GM23248 (cell line): ENCODE data around the gene LYSET. TPM values are rescaled to one million over a fixed set of nuclear protein-coding genes. Genes with fewer than 3 reads are reported as not detected.
A peak's percentile ranks its signal among the peaks of the same experiment; 100 is the strongest.

Source experiments
- DNase-seq: peaks from one replicate; pipeline ENCODE4 v3.0.0-alpha.2; 2015
- H2AFZ ChIP-seq: fragments of 200-600 bp; sonication (generic); 2 replicates; pipeline ENCODE4 v1.6.1; 2016; ENCODE audit warnings: antibody characterized with exemption
- H3F3A ChIP-seq: fragments of 200-600 bp; sonication (generic); 2 replicates; pipeline ENCODE4 v1.6.1; 2016; ENCODE audit warnings: mild to moderate bottlenecking, antibody characterized with exemption, mixed run types; ENCODE audit not compliant: insufficient read depth
- H3K27ac ChIP-seq: fragments of 200-600 bp; sonication (generic); 2 replicates; pipeline ENCODE4 v1.5.1; 2016; ENCODE audit warnings: mild to moderate bottlenecking
- H3K27me3 ChIP-seq: fragments of 200-600 bp; sonication (generic); replicated peaks from 2 replicates; pipeline ENCODE4 v1.6.1; 2016; ENCODE audit warnings: mild to moderate bottlenecking; ENCODE audit not compliant: insufficient read depth
- H3K36me3 ChIP-seq: fragments of 200-600 bp; sonication (generic); 2 replicates; pipeline ENCODE4 v1.6.1; 2016; ENCODE audit warnings: low read depth, mild to moderate bottlenecking
- H3K4me1 ChIP-seq: fragments of 200-600 bp; sonication (generic); 2 replicates; pipeline ENCODE4 v1.6.1; 2016; ENCODE audit warnings: mild to moderate bottlenecking; ENCODE audit not compliant: insufficient read depth
- H3K4me2 ChIP-seq: fragments of 200-600 bp; sonication (generic); one replicate; pipeline ENCODE4 v1.6.1; 2016; ENCODE audit warnings: mild to moderate bottlenecking; ENCODE audit not compliant: unreplicated experiment
- H3K4me3 ChIP-seq: fragments of 200-600 bp; sonication (generic); 2 replicates; pipeline ENCODE4 v1.5.1; 2016; ENCODE audit warnings: mild to moderate bottlenecking
- H3K79me2 ChIP-seq: fragments of 200-600 bp; sonication (generic); 2 replicates; pipeline ENCODE4 v1.6.1; 2016; ENCODE audit warnings: mild to moderate bottlenecking; ENCODE audit not compliant: insufficient read depth
- H3K9ac ChIP-seq: fragments of 200-600 bp; sonication (generic); 2 replicates; pipeline ENCODE4 v1.6.1; 2016; ENCODE audit warnings: mild to moderate bottlenecking
- H3K9me2 ChIP-seq: fragments of 200-600 bp; sonication (generic); 2 replicates; pipeline ENCODE4 v1.6.1; 2016; ENCODE audit warnings: mixed run types, mild to moderate bottlenecking, moderate library complexity; ENCODE audit not compliant: insufficient read depth
- H3K9me3 ChIP-seq: fragments of 200-600 bp; sonication (generic); one replicate; pipeline ENCODE4 v1.6.1; 2017; ENCODE audit warnings: low read depth
- H4K20me1 ChIP-seq: fragments of 200-600 bp; sonication (generic); 2 replicates; pipeline ENCODE4 v1.6.0; 2016; ENCODE audit not compliant: insufficient read depth
- EZH2 ChIP-seq: fragments of 200-600 bp; sonication (generic); IDR thresholded peaks from 2 replicates; pipeline ENCODE4 v1.6.1; 2018; ENCODE audit warnings: antibody characterized with exemption, mild to moderate bottlenecking; ENCODE audit not compliant: insufficient read depth, poor library complexity, severe bottlenecking
- EZH2phosphoT487 ChIP-seq: fragments of 200-600 bp; sonication (generic); IDR thresholded peaks from 2 replicates; pipeline ENCODE4 v1.6.1; 2018; ENCODE audit warnings: antibody characterized with exemption, moderate library complexity, mild to moderate bottlenecking, low read depth; ENCODE audit not compliant: insufficient read depth
- WGBS, 2 experiments: methylation state at CpG; one replicate each; pipeline ENCODE4 v1.1.6; 2015 to 2017; ENCODE audit warnings: low lambda C conversion rate in 2 of 2, low coverage in 1 of 2; ENCODE audit errors: missing lambda C conversion rate in 2 of 2; 5-methylcytosine and 5-hydroxymethylcytosine counted together
- in situ Hi-C: fragments of 300-500 bp; cut with MboI; formaldehyde crosslinking; loops from 2 replicates; pipeline ENCODE4 v1.15.0; 2020
- polyA plus RNA-seq: library from polyadenylated mRNA; unstranded; fragments of >200 nt; fragmentation: Nextera tagmentation; extraction: Ambion mirVana; gene quantifications from 2 replicates; pipeline ENCODE4 v1.2.1, GENCODE V29; 2016
- total RNA-seq: library from RNA; depleted of rRNA; stranded (reverse); fragments of >200 nt; shearing (Covaris generic); gene quantifications from 2 replicates; pipeline ENCODE4 v1.2.3, GENCODE V29; 2014

LYSET gene
- total and polyA plus RNA-seq, 2 experiments from 2014 or later = 7.7 to 18.5 TPM

DNA sequence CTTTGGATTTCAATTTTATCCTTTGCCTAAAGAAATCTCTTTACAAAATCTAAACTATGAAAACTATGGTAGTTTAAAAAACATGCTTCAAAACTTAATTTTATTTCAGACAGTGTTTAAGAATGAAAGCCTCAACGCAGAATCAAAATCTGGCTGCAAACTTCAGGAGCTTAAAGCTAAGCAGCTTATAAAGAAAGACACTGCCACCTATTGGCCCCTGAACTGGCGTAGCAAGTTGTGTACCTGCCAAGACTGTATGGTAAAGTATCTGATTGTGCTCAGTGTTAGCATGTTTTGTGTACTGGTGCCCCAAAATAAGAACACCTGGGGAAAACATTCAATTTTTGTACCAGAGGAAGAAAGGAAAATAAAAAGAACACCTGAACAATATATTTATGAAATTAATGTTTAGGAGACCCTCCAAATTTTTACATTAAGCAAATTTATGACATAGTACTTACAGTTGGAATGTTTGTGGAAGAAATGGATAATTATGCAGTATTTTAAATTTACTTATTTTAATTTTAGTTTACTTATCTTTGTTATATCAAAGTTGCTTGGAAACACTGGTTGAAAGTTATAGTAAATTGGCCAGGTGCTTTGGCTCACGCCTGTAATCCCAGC lies 34.1 kb downstream of the LYSET start:
- H3K27ac ChIP-seq = no peak overlapping the region
- peaks cover 13% of the 10 kb centered on the region; the same call in 1 of the 2 replicates for H3K36me3 ChIP-seq
- TF ChIP-seq EZH2 (no peak), EZH2phosphoT487 (no peak)
- H3K27me3 ChIP-seq = no peaks in the 10 kb centered on the region
- no peaks in the 10 kb centered on the region for H3F3A ChIP-seq
- 54 to 60% methylated on average over 3 of the region's 3 CpGs for WGBS, 2 experiments
- no peaks in the 10 kb centered on the region for H4K20me1 ChIP-seq
- H3K9me3 ChIP-seq = no peaks in the 10 kb centered on the region
- H3K79me2 ChIP-seq = no peaks in the 10 kb centered on the region
- H3K4me1 ChIP-seq = no peaks in the 10 kb centered on the region
- no peak overlapping the region for H3K9ac ChIP-seq
- H3K4me2 ChIP-seq = no peak overlapping the region
- peak; percentile 75 for DNase-seq
- no peaks in the 10 kb centered on the region for H3K9me2 ChIP-seq
- no peak overlapping the region for H2AFZ ChIP-seq
- in situ Hi-C loops = no loop called here
- no peak overlapping the region for H3K4me3 ChIP-seq

- H2AFZ ChIP-seq = no peak overlapping the region
- no peaks in the 10 kb centered on the region for H3K9me2 ChIP-seq
- in situ Hi-C loops = no loop called here
- no peaks in the 10 kb centered on the region for H3K4me1 ChIP-seq
- H3K79me2 ChIP-seq = no peaks in the 10 kb centered on the region
- no peaks in the 10 kb centered on the region for H3F3A ChIP-seq
- no peaks in the 10 kb centered on the region for H3K27me3 ChIP-seq
- H3K27ac ChIP-seq = no peak overlapping the region
- no peak overlapping the region for H3K4me3 ChIP-seq
- H3K4me2 ChIP-seq = no peak overlapping the region
- H4K20me1 ChIP-seq = no peaks in the 10 kb centered on the region
- H3K9me3 ChIP-seq = no peaks in the 10 kb centered on the region
- TF ChIP-seq EZH2phosphoT487 = no peak
- no peak for TF ChIP-seq EZH2
- peaks cover 8% of the 10 kb centered on the region; the same call in 1 of the 2 replicates for H3K36me3 ChIP-seq
- DNase-seq = no peak
- no peak overlapping the region for H3K9ac ChIP-seq
Measured at GRCh38 chr14:93220509-93220908, 35.4 kb downstream of the LYSET start.

GRCh38 chr14:93223565-93223964 lies 38.4 kb downstream of the LYSET start:
- WGBS, 2 experiments = 96 to 97% methylated on average over 20 to 27 of the region's 27 CpGs
- no peaks in the 10 kb centered on the region for H3K79me2 ChIP-seq
- TF ChIP-seq EZH2phosphoT487 = no peak
- in situ Hi-C loops = no loop called here
- no peak overlapping the region for H3K27ac ChIP-seq
- H3F3A ChIP-seq = no peaks in the 10 kb centered on the region
- H3K27me3 ChIP-seq = no peaks in the 10 kb centered on the region
- no peaks in the 10 kb centered on the region for H3K9me2 ChIP-seq
- no peaks in the 10 kb centered on the region for H4K20me1 ChIP-seq
- no peak overlapping the region for H3K4me3 ChIP-seq
- DNase-seq = no peak
- no peaks in the 10 kb centered on the region for H3K9me3 ChIP-seq
- no peak overlapping the region for H3K4me2 ChIP-seq
- H2AFZ ChIP-seq = no peak overlapping the region
- peaks cover 8% of the 10 kb centered on the region; the same call in 1 of the 2 replicates for H3K36me3 ChIP-seq
- H3K9ac ChIP-seq = no peak overlapping the region
- H3K4me1 ChIP-seq = no peaks in the 10 kb centered on the region

DNA sequence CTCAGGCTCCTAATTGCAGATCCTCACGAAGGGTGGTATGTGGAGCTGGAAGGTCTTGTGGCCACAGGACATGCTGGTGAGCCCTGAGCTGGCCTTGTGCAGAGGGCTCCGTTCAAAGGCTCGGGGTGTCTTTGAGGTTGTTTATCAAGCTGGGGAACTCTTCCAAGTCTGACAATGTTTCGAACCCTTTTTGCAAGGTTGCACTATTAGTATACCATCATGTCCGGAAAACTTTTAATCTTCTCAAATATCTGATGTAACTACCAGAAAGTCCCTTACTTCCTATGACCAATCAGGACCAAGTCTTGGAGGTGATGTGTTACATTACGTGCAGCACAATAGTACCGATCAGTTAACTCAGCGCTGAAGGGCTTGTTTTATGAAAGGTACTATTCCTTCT lies 43.4 kb downstream of the LYSET start:
- Histone ChIP-seq H2AFZ (no peak overlapping the region), H3K9me2 (no peaks in the 10 kb centered on the region), H3K4me3 (no peak overlapping the region), H3K9ac (no peak overlapping the region), H3K4me1 (no peaks in the 10 kb centered on the region), H4K20me1 (no peaks in the 10 kb centered on the region), H3K27me3 (no peaks in the 10 kb centered on the region), H3F3A (no peaks in the 10 kb centered on the region), H3K4me2 (no peak overlapping the region), H3K9me3 (no peaks in the 10 kb centered on the region), H3K79me2 (no peaks in the 10 kb centered on the region), H3K27ac (no peak overlapping the region), H3K36me3 (no peaks in the 10 kb centered on the region; the same call in 1 of the 2 replicates)
- 90 to 94% methylated on average over 8 of the region's 8 CpGs for WGBS, 2 experiments
- in situ Hi-C loops = loop anchor here (25.0 kb wide), 1 partner anchor 309 kb away; no protein-coding TSS in a partner anchor
- TF ChIP-seq EZH2phosphoT487 (no peak), EZH2 (no peak)
- no peak for DNase-seq

DNA sequence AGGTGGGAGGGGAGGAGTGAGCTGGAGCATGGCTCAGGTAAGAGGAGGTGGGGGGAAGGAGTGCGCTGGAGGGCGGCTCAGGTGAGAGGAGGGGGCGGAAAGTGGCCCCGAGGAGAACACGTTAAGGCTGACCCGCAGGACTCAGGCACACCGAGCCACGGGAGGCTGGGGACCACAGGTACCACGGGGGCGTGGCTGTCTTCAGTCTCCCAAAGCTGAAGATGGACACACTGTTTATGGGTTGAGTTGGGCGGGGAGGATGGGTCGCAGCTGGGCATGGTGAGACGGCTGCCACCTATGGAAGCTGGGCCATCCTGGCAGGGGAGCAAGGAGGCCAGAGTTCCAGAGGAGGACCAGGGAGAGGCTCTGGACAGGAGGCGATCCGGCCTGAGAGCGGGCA lies 45.4 kb downstream of the LYSET start:
- Histone ChIP-seq H3K9me3 (no peaks in the 10 kb centered on the region), H3F3A (peaks cover 16% of the 10 kb centered on the region; the same call in 1 of the 2 replicates), H3K27ac (no peak overlapping the region), H3K9me2 (no peaks in the 10 kb centered on the region), H3K4me3 (no peak overlapping the region), H3K9ac (no peak overlapping the region), H4K20me1 (no peaks in the 10 kb centered on the region), H3K4me1 (peaks cover 10% of the 10 kb centered on the region), H3K4me2 (no peak overlapping the region), H3K27me3 (no peaks in the 10 kb centered on the region), H3K36me3 (no peaks in the 10 kb centered on the region; the same call in 1 of the 2 replicates), H2AFZ (peak overlapping the region; percentile 93), H3K79me2 (no peaks in the 10 kb centered on the region)
- WGBS, 2 experiments = 91 to 93% methylated on average over 12 to 16 of the region's 16 CpGs
- no peak for TF ChIP-seq EZH2phosphoT487
- no peak for TF ChIP-seq EZH2
- in situ Hi-C loops = loop anchor here (25.0 kb wide), 1 partner anchor 307 kb away; no protein-coding TSS in a partner anchor
- DNase-seq = no peak
